Liver (tissue), 9 donors: ENCODE results near the gene PXDN. TPM values are rescaled to one million over a fixed set of nuclear protein-coding genes. Genes with fewer than 3 reads are reported as not detected.

Source experiments
- DNase-seq: peaks from one replicate; pipeline ENCODE4 v3.0.0-alpha.2; 2017; ENCODE audit warnings: low spot score
- H3K27ac ChIP-seq, 2 donors: one replicate each; pipeline ENCODE4 v1.7.0; 2013; ENCODE audit warnings: inconsistent platforms in 2 of 2, low read length in 2 of 2, control low read depth in 1 of 2, low read depth in 1 of 2, mild to moderate bottlenecking in 1 of 2
- H3K27me3 ChIP-seq, 4 donors: one replicate each; pipeline versions ENCODE4 v1.6.1 to v1.7.0; 2013; ENCODE audit warnings: low read length in 3 of 4, inconsistent platforms in 1 of 4, mild to moderate bottlenecking in 1 of 4, moderate library complexity in 1 of 4; ENCODE audit not compliant: control insufficient read depth in 4 of 4, insufficient read depth in 4 of 4
- H3K36me3 ChIP-seq, 4 donors: one replicate each; pipeline versions ENCODE4 v1.6.1 to v1.7.0; 2013; ENCODE audit warnings: low read length in 3 of 4, mild to moderate bottlenecking in 3 of 4, low read depth in 1 of 4, moderate library complexity in 1 of 4; ENCODE audit not compliant: control insufficient read depth in 4 of 4, insufficient read depth in 3 of 4
- H3K4me1 ChIP-seq, 4 donors: one replicate each; pipeline versions ENCODE4 v1.6.1 to v1.7.0; 2013; ENCODE audit warnings: low read length in 3 of 4, mild to moderate bottlenecking in 3 of 4, moderate library complexity in 1 of 4; ENCODE audit not compliant: control insufficient read depth in 4 of 4, insufficient read depth in 4 of 4
- H3K4me3 ChIP-seq, 3 donors: one replicate each; pipeline versions ENCODE4 v1.6.1 to v1.7.0; 2013; ENCODE audit warnings: low read length in 3 of 3, control low read depth in 1 of 3, low read depth in 1 of 3, mild to moderate bottlenecking in 1 of 3
- H3K9ac ChIP-seq, 2 donors: one replicate each; pipeline ENCODE4 v1.7.0; 2013; ENCODE audit warnings: low read length in 2 of 2, mild to moderate bottlenecking in 2 of 2, moderate library complexity in 2 of 2, control low read depth in 1 of 2, low read depth in 1 of 2
- H3K9me3 ChIP-seq, 4 donors: one replicate each; pipeline versions ENCODE4 v1.6.1 to v1.7.0; 2013; ENCODE audit warnings: low read length in 3 of 4; ENCODE audit not compliant: control insufficient read depth in 4 of 4
- FOXA1 ChIP-seq: IDR thresholded peaks from 2 replicates; pipeline ENCODE4 v1.6.1; 2016; ENCODE audit warnings: antibody characterized with exemption
- FOXA2 ChIP-seq: IDR thresholded peaks from 2 replicates; pipeline ENCODE4 v1.6.1; 2016; ENCODE audit warnings: antibody characterized with exemption
- GABPA ChIP-seq, 2 donors: IDR thresholded peaks in 1 of 2; conservative IDR thresholded peaks in 1 of 2; 2 replicates each; pipeline ENCODE4 v1.6.1; 2016; ENCODE audit warnings: antibody characterized with exemption in 2 of 2, mild to moderate bottlenecking in 1 of 2, moderate library complexity in 1 of 2
- HNF4A ChIP-seq, 2 donors: conservative IDR thresholded peaks; 2 replicates each; pipeline ENCODE4 v1.6.1; 2016; ENCODE audit warnings: antibody characterized with exemption in 2 of 2, mild to moderate bottlenecking in 2 of 2
- HNF4G ChIP-seq: IDR thresholded peaks from 2 replicates; pipeline ENCODE4 v1.6.1; 2016; ENCODE audit warnings: antibody characterized with exemption
- JUND ChIP-seq, 2 donors: IDR thresholded peaks; 2 replicates each; pipeline ENCODE4 v1.6.1; 2016; ENCODE audit warnings: antibody characterized with exemption in 2 of 2
- NR2F2 ChIP-seq: IDR thresholded peaks from 2 replicates; pipeline ENCODE4 v1.6.1; 2016; ENCODE audit warnings: antibody characterized with exemption
- RAD21 ChIP-seq, 2 donors: IDR thresholded peaks; 2 replicates each; pipeline ENCODE4 v1.6.1; 2016; ENCODE audit warnings: antibody characterized with exemption in 2 of 2, mild to moderate bottlenecking in 2 of 2
- SP1 ChIP-seq: IDR thresholded peaks from 2 replicates; pipeline ENCODE4 v1.6.1; 2018; ENCODE audit warnings: antibody characterized with exemption, mild to moderate bottlenecking
- TAF1 ChIP-seq: conservative IDR thresholded peaks from 2 replicates; pipeline ENCODE4 v1.6.1; 2016; ENCODE audit warnings: antibody characterized with exemption, mild to moderate bottlenecking
- YY1 ChIP-seq: IDR thresholded peaks from 2 replicates; pipeline ENCODE4 v1.6.1; 2016; ENCODE audit warnings: antibody characterized with exemption, mild to moderate bottlenecking
- WGBS: extraction: QIAGEN DNeasy Blood & Tissue Kit; methylation state at CpG from one replicate; pipeline ENCODE4 v1.1.7; 2013; 5-methylcytosine and 5-hydroxymethylcytosine counted together
- polyA plus RNA-seq, 2 donors: library from polyadenylated mRNA; stranded (reverse) in 1 of 2; unstranded in 1 of 2; fragments of 200-250 nt in 1 of 2; fragments of >200 nt in 1 of 2; fragmentation: Nextera tagmentation in 1 of 2; extraction: Ambion mirVana in 1 of 2; gene quantifications; one replicate each; pipeline versions ENCODE4 v1.2.1 to v1.2.3, GENCODE V29; 2013 to 2015
- total RNA-seq, 2 donors: library from RNA; depleted of rRNA; stranded (reverse); fragments of >200 nt; gene quantifications; one replicate each; pipeline ENCODE4 v1.2.3, GENCODE V29; 2014
- TF ChIP-seq, protein P1 (sequence below): fragments of 150-350 bp; IDR thresholded peaks from 2 replicates; pipeline ENCODE4 v1.5.1; 2017; ENCODE audit warnings: improper control_type of control experiment, low read depth, low read length; ENCODE audit not compliant: missing input control
- TF ChIP-seq, protein P2 (sequence below): IDR thresholded peaks from 2 replicates; pipeline ENCODE4 v1.6.1; 2016; ENCODE audit warnings: antibody characterized with exemption
- TF ChIP-seq, protein P3 (sequence below): IDR thresholded peaks from 2 replicates; pipeline ENCODE4 v1.6.1; 2016; ENCODE audit warnings: antibody characterized with exemption
- TF ChIP-seq, protein P4 (sequence below): IDR thresholded peaks from 2 replicates; pipeline ENCODE4 v1.6.1; 2016; ENCODE audit warnings: antibody characterized with exemption, mild to moderate bottlenecking
- donor health status: healthy.
- donor health status: healthy.
- donor health status: healthy.
- donor health status: healthy.
- donor health status: healthy.

Gene PXDN
- total and polyA plus RNA-seq, 4 donors, result 4.2 to 21.5 (median 16.9) TPM

DNA sequence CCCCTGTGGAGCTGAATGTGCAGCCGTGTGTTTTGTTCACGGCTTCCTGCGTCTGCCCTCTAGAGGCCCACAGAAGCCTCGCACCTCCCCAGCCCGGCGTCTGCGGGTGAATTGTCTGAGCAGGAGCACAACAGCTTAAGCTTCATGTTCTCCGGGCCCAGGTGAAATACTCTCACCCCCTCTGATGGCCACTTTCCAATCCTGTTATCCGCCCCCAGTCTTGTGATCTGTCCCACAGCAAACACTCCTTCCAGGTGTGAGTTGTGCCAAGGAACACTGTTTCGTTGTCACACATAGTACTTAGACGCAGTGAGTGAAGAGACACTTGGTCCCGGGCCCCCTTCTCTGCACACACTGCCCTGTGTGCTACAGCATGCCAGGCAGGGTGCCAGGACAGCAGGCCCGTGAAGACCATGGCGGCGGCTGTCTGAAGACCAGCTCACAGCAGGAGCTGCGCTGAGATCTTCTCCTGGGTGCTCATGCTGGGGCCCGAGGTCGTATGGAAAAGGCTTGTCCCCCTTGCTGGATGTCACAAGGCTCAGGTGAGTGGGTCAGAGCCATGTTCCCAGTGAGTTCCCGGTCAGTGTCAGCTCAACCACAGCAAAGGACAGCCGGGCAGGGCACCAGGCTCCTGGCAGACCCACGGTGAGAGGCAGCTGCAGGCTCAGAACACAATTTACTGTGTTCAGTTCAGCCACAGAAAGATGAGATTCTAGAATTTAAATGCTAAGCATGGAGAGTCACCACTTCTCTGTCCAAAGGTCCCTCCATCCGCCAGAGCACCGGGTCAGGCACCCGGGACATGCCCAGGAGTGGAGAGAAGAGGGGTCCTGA is 6.8 kb upstream of the PXDN start:
- H3K36me3 ChIP-seq, result no peaks in the 10 kb centered on the region
- H3K9ac ChIP-seq, result no peak overlapping the region
- TF ChIP-seq, protein P1, sequence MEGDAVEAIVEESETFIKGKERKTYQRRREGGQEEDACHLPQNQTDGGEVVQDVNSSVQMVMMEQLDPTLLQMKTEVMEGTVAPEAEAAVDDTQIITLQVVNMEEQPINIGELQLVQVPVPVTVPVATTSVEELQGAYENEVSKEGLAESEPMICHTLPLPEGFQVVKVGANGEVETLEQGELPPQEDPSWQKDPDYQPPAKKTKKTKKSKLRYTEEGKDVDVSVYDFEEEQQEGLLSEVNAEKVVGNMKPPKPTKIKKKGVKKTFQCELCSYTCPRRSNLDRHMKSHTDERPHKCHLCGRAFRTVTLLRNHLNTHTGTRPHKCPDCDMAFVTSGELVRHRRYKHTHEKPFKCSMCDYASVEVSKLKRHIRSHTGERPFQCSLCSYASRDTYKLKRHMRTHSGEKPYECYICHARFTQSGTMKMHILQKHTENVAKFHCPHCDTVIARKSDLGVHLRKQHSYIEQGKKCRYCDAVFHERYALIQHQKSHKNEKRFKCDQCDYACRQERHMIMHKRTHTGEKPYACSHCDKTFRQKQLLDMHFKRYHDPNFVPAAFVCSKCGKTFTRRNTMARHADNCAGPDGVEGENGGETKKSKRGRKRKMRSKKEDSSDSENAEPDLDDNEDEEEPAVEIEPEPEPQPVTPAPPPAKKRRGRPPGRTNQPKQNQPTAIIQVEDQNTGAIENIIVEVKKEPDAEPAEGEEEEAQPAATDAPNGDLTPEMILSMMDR, result peak; percentile 78
- TF ChIP-seq RAD21 (IDR thresholded peaks at IDR 0.05), result peak; percentile 68 to 80
- TF ChIP-seq GABPA (IDR thresholded peaks at IDR 0.05 in 1 of 2, conservative IDR thresholded peaks at IDR 0.05 in 1 of 2), result no peak
- H3K27ac ChIP-seq, result no peak overlapping the region
- no peaks in the 10 kb centered on the region for H3K27me3 ChIP-seq
- H3K9me3 ChIP-seq, result peaks cover 0 to 9% (median under 1%) of the 10 kb centered on the region in 4 donors
- no peak overlapping the region for H3K4me3 ChIP-seq
- H3K4me1 ChIP-seq, result peaks cover 0 to 3% (median 0%) of the 10 kb centered on the region in 4 donors
- WGBS, result 42% methylated on average over 24 of the region's 24 CpGs
- peak; percentile 48 for DNase-seq

DNA sequence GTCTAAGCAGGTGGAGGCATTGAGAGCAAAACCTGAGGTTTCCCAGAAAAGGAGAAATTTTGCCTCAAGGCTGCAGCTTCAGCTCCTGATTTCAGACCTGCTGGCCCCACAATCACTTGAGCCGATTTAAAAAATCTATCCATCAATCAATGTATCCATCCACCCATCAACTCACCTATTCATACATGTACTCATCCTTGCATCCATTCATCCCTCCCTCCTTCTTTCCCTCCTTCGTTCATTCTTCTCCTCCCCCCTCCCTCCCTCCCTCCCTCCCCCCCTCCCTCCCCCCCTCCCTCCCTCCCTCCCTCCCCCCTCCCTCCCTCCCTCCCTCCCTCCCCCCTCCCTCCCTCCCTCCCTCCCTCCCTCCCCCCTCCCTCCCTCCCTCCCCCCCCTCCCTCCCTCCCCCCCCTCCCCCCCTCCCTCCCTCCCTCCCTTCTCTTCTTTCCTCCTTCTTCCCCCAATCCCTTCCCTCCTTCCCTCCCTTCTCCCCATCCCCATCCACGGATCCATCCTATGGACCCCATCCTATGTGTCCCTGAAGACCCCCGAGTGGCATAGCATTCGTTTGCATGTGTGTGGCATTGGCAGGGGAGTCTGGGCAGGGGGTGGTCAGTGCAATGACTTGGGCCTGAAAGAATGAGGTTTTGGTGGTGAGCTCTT is 6.1 kb upstream of the PXDN start:
- H3K27me3 ChIP-seq, result peaks cover 0 to 1% (median 0%) of the 10 kb centered on the region in 4 donors

DNA sequence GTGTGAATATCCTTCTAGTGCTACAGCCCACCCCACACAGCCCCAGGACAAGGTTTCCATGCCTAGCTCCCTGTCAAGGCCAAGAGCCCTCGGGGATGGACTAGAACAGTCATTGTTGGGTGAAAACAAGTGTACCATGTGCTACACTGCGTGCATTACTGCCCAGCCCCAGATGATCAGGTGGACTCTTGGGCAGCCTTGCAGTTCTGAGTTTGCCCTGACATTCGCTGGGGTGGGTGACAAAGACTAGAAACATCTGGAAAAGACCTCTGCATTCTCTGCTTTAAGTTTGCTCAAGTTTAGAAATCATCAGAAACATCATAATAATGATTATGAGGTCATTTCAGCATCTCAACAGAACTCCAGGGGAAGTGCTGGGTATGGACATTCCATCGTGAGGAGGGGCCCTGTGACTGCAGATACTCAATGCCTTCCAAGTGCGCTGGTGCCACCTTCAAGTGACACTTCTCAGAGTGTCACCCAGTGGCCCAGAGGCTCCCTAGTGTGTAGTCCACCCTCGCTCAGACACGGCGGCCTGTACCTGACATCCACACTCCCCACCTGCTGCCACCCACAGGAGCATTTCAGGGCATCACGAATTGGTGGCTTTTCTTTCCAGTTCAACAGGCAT is 5.3 kb upstream of the PXDN start:
- no peaks in the 10 kb centered on the region for H3K36me3 ChIP-seq
- peaks cover 0 to 8% (median under 1%) of the 10 kb centered on the region in 4 donors for H3K9me3 ChIP-seq
- H3K4me3 ChIP-seq, result no peak overlapping the region
- H3K27me3 ChIP-seq, result peaks cover 0 to 4% (median 0%) of the 10 kb centered on the region in 4 donors
- no peak overlapping the region for H3K9ac ChIP-seq
- 76% methylated on average over 9 of the region's 9 CpGs for WGBS
- H3K27ac ChIP-seq, result no peak overlapping the region
- no peak for DNase-seq
- H3K4me1 ChIP-seq, result peaks cover 0 to 5% (median 0%) of the 10 kb centered on the region in 4 donors
- TF ChIP-seq, protein P2, sequence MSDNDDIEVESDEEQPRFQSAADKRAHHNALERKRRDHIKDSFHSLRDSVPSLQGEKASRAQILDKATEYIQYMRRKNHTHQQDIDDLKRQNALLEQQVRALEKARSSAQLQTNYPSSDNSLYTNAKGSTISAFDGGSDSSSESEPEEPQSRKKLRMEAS, result no peak
- TF ChIP-seq FOXA2, result no peak
- no peak for TF ChIP-seq SP1
- TF ChIP-seq NR2F2, result no peak
- no peak for TF ChIP-seq HNF4A (conservative IDR thresholded peaks at IDR 0.05)
- TF ChIP-seq, protein P3, sequence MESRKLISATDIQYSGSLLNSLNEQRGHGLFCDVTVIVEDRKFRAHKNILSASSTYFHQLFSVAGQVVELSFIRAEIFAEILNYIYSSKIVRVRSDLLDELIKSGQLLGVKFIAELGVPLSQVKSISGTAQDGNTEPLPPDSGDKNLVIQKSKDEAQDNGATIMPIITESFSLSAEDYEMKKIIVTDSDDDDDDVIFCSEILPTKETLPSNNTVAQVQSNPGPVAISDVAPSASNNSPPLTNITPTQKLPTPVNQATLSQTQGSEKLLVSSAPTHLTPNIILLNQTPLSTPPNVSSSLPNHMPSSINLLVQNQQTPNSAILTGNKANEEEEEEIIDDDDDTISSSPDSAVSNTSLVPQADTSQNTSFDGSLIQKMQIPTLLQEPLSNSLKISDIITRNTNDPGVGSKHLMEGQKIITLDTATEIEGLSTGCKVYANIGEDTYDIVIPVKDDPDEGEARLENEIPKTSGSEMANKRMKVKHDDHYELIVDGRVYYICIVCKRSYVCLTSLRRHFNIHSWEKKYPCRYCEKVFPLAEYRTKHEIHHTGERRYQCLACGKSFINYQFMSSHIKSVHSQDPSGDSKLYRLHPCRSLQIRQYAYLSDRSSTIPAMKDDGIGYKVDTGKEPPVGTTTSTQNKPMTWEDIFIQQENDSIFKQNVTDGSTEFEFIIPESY, result no peak
- TF ChIP-seq YY1, result no peak
- no peak for TF ChIP-seq HNF4G
- no peak for TF ChIP-seq TAF1
- TF ChIP-seq RAD21 (IDR thresholded peaks at IDR 0.05), result no peak
- TF ChIP-seq, protein P4, sequence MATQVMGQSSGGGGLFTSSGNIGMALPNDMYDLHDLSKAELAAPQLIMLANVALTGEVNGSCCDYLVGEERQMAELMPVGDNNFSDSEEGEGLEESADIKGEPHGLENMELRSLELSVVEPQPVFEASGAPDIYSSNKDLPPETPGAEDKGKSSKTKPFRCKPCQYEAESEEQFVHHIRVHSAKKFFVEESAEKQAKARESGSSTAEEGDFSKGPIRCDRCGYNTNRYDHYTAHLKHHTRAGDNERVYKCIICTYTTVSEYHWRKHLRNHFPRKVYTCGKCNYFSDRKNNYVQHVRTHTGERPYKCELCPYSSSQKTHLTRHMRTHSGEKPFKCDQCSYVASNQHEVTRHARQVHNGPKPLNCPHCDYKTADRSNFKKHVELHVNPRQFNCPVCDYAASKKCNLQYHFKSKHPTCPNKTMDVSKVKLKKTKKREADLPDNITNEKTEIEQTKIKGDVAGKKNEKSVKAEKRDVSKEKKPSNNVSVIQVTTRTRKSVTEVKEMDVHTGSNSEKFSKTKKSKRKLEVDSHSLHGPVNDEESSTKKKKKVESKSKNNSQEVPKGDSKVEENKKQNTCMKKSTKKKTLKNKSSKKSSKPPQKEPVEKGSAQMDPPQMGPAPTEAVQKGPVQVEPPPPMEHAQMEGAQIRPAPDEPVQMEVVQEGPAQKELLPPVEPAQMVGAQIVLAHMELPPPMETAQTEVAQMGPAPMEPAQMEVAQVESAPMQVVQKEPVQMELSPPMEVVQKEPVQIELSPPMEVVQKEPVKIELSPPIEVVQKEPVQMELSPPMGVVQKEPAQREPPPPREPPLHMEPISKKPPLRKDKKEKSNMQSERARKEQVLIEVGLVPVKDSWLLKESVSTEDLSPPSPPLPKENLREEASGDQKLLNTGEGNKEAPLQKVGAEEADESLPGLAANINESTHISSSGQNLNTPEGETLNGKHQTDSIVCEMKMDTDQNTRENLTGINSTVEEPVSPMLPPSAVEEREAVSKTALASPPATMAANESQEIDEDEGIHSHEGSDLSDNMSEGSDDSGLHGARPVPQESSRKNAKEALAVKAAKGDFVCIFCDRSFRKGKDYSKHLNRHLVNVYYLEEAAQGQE, result no peak
- no peak for TF ChIP-seq JUND (IDR thresholded peaks at IDR 0.05)
- TF ChIP-seq, protein P1, result no peak

More for the DNA sequence above, 6.1 kb upstream of the PXDN start:
- no peak for DNase-seq
- Histone ChIP-seq H3K27ac (no peak overlapping the region), H3K9ac (no peak overlapping the region), H3K36me3 (no peaks in the 10 kb centered on the region), H3K9me3 (peaks cover 0 to 9% (median under 1%) of the 10 kb centered on the region in 4 donors), H3K4me3 (no peak overlapping the region), H3K4me1 (peaks cover 0 to 1% (median 0%) of the 10 kb centered on the region in 4 donors)
- WGBS, result 35% methylated on average over 4 of the region's 5 CpGs
- no peak for TF ChIP-seq FOXA1
